Osteocyte (in vitro differentiated cells): ENCODE results near the gene FANCL. TPM values are rescaled to one million over a fixed set of nuclear protein-coding genes. Genes with fewer than 3 reads are reported as not detected.

Experiments
- DNase-seq: peaks from one replicate; pipeline ENCODE4 v3.0.0; 2021; ENCODE audit warnings: mixed read lengths; ENCODE audit not compliant: unreplicated experiment; ENCODE audit errors: extremely low spot score
- H3K27ac Mint-ChIP-seq: one replicate; pipeline ENCODE4 v1.8.0; 2021; ENCODE audit warnings: mild to moderate bottlenecking, mixed read lengths; ENCODE audit not compliant: unreplicated experiment
- H3K27me3 Mint-ChIP-seq: one replicate; pipeline ENCODE4 v1.8.0; 2021; ENCODE audit warnings: mixed read lengths; ENCODE audit not compliant: unreplicated experiment
- H3K36me3 Mint-ChIP-seq: one replicate; pipeline ENCODE4 v1.8.0; 2021; ENCODE audit warnings: mixed read lengths; ENCODE audit not compliant: unreplicated experiment
- H3K4me1 Mint-ChIP-seq: one replicate; pipeline ENCODE4 v1.8.0; 2021; ENCODE audit warnings: mixed read lengths; ENCODE audit not compliant: unreplicated experiment
- H3K4me3 Mint-ChIP-seq: one replicate; pipeline ENCODE4 v1.8.0; 2021; ENCODE audit warnings: mild to moderate bottlenecking, moderate library complexity, mixed read lengths; ENCODE audit not compliant: unreplicated experiment
- H3K9me3 Mint-ChIP-seq: one replicate; pipeline ENCODE4 v1.8.0; 2021; ENCODE audit warnings: mixed read lengths; ENCODE audit not compliant: unreplicated experiment
- CTCF ChIP-seq: fragments of 200-600 bp; sonication (generic); IDR thresholded peaks from 2 replicates; pipeline ENCODE4 v1.5.0; 2021; ENCODE audit warnings: antibody characterized with exemption, mild to moderate bottlenecking, moderate library complexity
- total RNA-seq: library from RNA; stranded (reverse); gene quantifications from 2 replicates; pipeline ENCODE4 v1.2.1, GENCODE V29; 2021

The FANCL gene
- total RNA-seq, 1 donor from 2014 or later: 14.6 TPM

GRCh38 chr2:58140508-58141072 is 100.5 kb downstream of the FANCL start:
- Mint-ChIP-seq H3K4me1 (no peaks in the 10 kb centered on the region), H3K9me3 (peaks cover 6% of the 10 kb centered on the region), H3K36me3 (peaks cover 15% of the 10 kb centered on the region), H3K27ac (no peak overlapping the region), H3K4me3 (no peak overlapping the region), H3K27me3 (no peaks in the 10 kb centered on the region)
- no peak for DNase-seq
- TF ChIP-seq CTCF: no peak

GRCh38 chr2:58138396-58139030 is 102.6 kb downstream of the FANCL start:
- H3K27me3 Mint-ChIP-seq: no peaks in the 10 kb centered on the region
- H3K36me3 Mint-ChIP-seq: peaks cover 13% of the 10 kb centered on the region
- H3K27ac Mint-ChIP-seq: no peak overlapping the region
- peaks cover 6% of the 10 kb centered on the region for H3K9me3 Mint-ChIP-seq
- no peak overlapping the region for H3K4me3 Mint-ChIP-seq
- no peak for DNase-seq
- TF ChIP-seq CTCF: no peak
- H3K4me1 Mint-ChIP-seq: peaks cover 1% of the 10 kb centered on the region

GRCh38 chr2:58137856-58138255 is 103.3 kb downstream of the FANCL start:
- H3K4me3 Mint-ChIP-seq: no peak overlapping the region
- H3K27ac Mint-ChIP-seq: no peak overlapping the region
- no peak for TF ChIP-seq CTCF
- peaks cover 6% of the 10 kb centered on the region for H3K9me3 Mint-ChIP-seq
- H3K27me3 Mint-ChIP-seq: no peaks in the 10 kb centered on the region
- peaks cover 13% of the 10 kb centered on the region for H3K36me3 Mint-ChIP-seq
- H3K4me1 Mint-ChIP-seq: peaks cover 3% of the 10 kb centered on the region
- no peak for DNase-seq

- Mint-ChIP-seq H3K9me3 (peaks cover 6% of the 10 kb centered on the region), H3K4me1 (peaks cover 9% of the 10 kb centered on the region), H3K27ac (no peak overlapping the region), H3K4me3 (no peak overlapping the region), H3K36me3 (peaks cover 13% of the 10 kb centered on the region), H3K27me3 (no peaks in the 10 kb centered on the region)
- no peak for TF ChIP-seq CTCF
- DNase-seq: no peak
These were observed 103.9 kb downstream of the FANCL start for GRCh38 chr2:58137221-58137620.

GRCh38 chr2:58135861-58136260 is 105.3 kb downstream of the FANCL start:
- peaks cover 6% of the 10 kb centered on the region for H3K9me3 Mint-ChIP-seq
- H3K36me3 Mint-ChIP-seq: peaks cover 13% of the 10 kb centered on the region
- H3K27me3 Mint-ChIP-seq: no peaks in the 10 kb centered on the region
- peaks cover 22% of the 10 kb centered on the region for H3K4me1 Mint-ChIP-seq
- H3K27ac Mint-ChIP-seq: no peak overlapping the region
- TF ChIP-seq CTCF: no peak
- no peak for DNase-seq
- no peak overlapping the region for H3K4me3 Mint-ChIP-seq
